Left cardiac atrium (tissue), 4 donors: ENCODE data around the gene TAS2R43. TPM values are rescaled to one million over a fixed set of nuclear protein-coding genes. Genes with fewer than 3 reads are reported as not detected.
"Not testable (repeated sequence)": the region's sequence is repeated elsewhere in the genome, so short reads cannot be mapped to it uniquely, and the experiment has no call there.

Experiments
- ATAC-seq, 2 donors: fragments of 200-7000 bp; cut with Tn5 transposase; one replicate each; pipeline ENCODE4 v1.9.1; 2020; ENCODE audit warnings: mild to moderate bottlenecking in 2 of 2, moderate library complexity in 2 of 2
- DNase-seq: peaks from one replicate; pipeline ENCODE4 v3.0.0-alpha.2; 2020
- intact Hi-C, 2 donors: fragments of 100-400 bp; cut with DNase I; formaldehyde crosslinking; loops; one replicate each; pipeline versions ENCODE4 v1.14.1 to v1.15.1; 2022 to 2023
- total RNA-seq, 2 donors: library from RNA; stranded (reverse); fragmentation: NEBNext Ultra II Directional; extraction: Animal tissue kit (Norgen Biotek cat#: 25700); gene quantifications; one replicate each; pipeline ENCODE4 v1.2.1, GENCODE V29; 2021
- donor health status: DM: no; HTN: yes; CAD: no.
- donor health status: DM: no; HTN: yes; CAD: no; lungs with severe emphysema.
- donor health status: DM: yes; HTN: yes; CAD: no.
- donor health status: Dilated cardiomyopathy.

The TAS2R43 gene
- total RNA-seq, 2 donors from 2014 or later: not detected

- no peak for DNase-seq
- intact Hi-C loops: no loop called here
- ATAC-seq: peak; percentile 34 to 51
These were observed 22.2 kb downstream of the TAS2R43 start for GRCh38 chr12:11069854-11070365.

DNA sequence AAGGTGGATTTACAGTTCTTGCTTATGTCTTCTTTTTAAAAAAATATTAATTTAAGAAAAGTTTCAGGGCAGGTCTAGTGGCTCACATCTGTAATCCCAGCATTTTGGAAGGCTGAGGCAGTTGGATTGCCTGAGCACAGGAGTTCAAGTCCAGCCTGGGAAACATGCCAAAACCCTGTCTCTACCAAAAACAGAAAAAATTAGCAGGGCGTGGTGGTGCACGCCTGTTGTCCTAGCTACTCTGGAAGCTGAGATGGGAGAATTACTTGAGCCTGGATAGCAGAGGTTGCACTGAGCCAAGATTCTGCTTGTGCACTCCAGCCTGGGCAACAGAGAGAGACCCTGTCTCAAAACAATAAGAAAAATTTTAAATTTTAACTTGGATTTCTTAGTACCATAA, 24.6 kb downstream of the TAS2R43 start:
- intact Hi-C loops: no loop called here
- ATAC-seq: peak; percentile 34 to 86
- DNase-seq: peak; percentile 34

DNA sequence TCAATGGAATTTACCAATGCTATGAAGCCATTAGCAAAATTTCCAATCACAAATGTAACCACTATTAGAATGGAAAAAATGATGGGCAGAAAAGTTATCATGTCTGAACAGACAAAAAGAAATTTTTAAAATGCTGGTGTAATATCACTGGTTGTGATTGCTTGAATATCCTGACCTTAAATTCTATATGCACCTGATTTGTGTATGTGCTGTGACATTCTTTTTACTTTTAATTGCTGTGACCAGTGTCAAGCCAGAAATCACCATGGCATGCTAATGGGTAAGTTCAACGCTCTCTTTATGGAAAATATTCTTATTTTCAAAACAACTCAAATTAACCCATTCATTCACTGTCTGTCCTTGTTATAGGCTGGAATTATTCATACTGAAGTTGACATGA, 29.9 kb downstream of the TAS2R43 start, which contains the start of gene TAS2R46:
TAS2R46 (minus strand) TSS at position 101 of the 400 bp plus-strand sequence; CDS start at position 101, 0 bp downstream.
- intact Hi-C loops: not testable (repeated sequence)

GRCh38 chr12:11059784-11060183, 32.3 kb downstream of the TAS2R43 start:
- intact Hi-C loops: no loop called here
- DNase-seq (no peak), ATAC-seq (no peak)

More for the DNA sequence above, 29.9 kb downstream of the TAS2R43 start, which contains the start of gene TAS2R46:
- ATAC-seq, DNase-seq: not testable (repeated sequence)

DNA sequence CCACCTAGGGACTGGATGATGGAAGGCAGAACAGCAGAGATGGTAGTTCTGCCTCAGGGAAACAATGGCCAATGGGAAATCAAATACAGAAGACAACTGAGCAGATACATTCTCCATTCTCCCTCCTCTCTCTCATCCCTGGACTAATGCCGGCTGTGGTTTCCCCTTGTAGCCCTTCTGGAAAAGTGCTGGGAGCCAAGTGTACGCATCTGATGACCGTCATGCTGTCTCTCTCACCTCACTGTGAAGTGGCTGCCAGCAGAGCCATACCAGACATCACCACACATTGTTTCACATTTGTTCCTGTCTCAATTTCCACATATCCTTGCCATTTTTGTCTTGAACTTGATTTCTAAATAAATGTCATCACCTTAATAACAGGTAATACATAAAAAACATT, 33.1 kb downstream of the TAS2R43 start:
- DNase-seq: peak; percentile 55
- ATAC-seq: peak; percentile 82 to 90
- intact Hi-C loops: no loop called here

- intact Hi-C loops: no loop called here
- ATAC-seq (no peak), DNase-seq (no peak)
These were observed 36.8 kb downstream of the TAS2R43 start for GRCh38 chr12:11055306-11055705.

DNA sequence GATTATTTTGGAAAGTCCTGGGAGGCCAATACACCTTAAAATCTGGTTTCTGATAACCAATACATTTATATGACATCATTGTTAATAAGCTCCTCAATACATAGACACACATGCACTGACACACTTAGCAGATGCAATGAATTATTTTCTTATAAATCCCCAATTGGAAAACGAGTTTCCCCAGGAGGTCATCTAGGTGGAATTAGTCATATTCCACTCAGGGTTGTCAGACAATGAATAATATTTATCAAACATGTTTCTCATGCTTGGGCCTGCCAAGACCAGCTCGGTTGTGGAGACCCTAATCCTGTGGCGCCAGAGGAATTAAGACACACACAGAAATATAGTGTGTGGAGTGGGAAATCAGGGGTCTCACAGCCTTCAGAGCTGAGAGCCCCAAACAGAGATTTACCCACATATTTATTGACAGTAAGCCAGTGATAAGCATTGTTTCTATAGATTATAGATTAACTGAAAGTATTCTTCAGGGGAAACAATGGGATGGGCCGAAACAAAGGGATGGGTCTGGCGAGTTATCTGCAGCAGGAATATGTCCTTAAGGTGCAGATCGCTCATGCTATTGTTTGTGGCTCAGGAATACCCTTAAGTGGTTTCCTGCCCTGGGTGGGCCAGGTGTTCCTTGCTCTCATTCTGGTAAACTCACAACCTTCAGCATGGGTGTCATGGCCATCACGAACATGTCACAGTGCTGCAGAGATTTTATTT, 42.1 kb downstream of the TAS2R43 start:
- DNase-seq, intact Hi-C loops: not testable (repeated sequence)

DNA sequence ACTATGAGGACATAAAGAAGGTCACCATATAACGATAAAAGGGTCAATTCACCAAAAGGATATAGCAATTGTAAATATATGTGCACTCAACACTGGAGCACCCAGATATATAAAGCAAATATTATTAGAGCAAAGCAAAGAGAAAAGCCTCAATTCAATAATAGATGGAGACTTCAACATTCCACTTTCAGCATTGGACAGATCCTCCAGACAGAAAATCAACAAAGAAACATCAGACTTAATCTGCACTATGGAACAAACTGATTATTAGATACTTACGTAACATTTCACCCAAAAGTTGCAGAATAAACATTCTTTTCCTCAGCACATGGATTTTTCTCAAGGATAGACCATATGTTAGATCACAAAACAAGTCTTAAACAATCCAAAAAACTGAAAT, 50.7 kb downstream of the TAS2R43 start:
- intact Hi-C loops, DNase-seq, ATAC-seq: not testable (repeated sequence)

More for the DNA sequence above, 42.1 kb downstream of the TAS2R43 start:
- not testable (repeated sequence) for ATAC-seq

Other genes starting within 250 kb of the TAS2R43 start
- gene PRR4, start 242.8 kb downstream of the TAS2R43 start, total RNA-seq: 1 to 10 TPM in 1 of 2 donors, under 1 TPM in 1; 0.29 to 2.0 TPM
- gene PRH1, start 208.1 kb downstream of the TAS2R43 start, total RNA-seq: 1 to 10 TPM; 3.2 to 9.1 TPM
- under 1 TPM; 0.41 to 0.44 TPM for gene TAS2R13, start 182.8 kb downstream of the TAS2R43 start, total RNA-seq
- not detected for gene PRH2, start 163.1 kb downstream of the TAS2R43 start, total RNA-seq
- gene TAS2R14, start 153.1 kb downstream of the TAS2R43 start, total RNA-seq: under 1 TPM; 0.88 to 0.94 TPM
- under 1 TPM; 0.29 to 0.84 TPM for gene TAS2R50, start 105.4 kb downstream of the TAS2R43 start, total RNA-seq
- under 1 TPM; 0.27 to 0.94 TPM for gene TAS2R20, start 94.0 kb downstream of the TAS2R43 start, total RNA-seq
- 1 to 10 TPM; 1.2 TPM for gene TAS2R19, start 69.7 kb downstream of the TAS2R43 start, total RNA-seq
- 1 to 10 TPM in 1 of 2 donors, under 1 TPM in 1; 0.68 to 1.3 TPM for gene TAS2R31, start 60.9 kb downstream of the TAS2R43 start, total RNA-seq
- gene TAS2R46, start 30.0 kb downstream of the TAS2R43 start, total RNA-seq: under 1 TPM; 0.50 to 0.81 TPM
- 1 to 10 TPM in 1 of 2 donors, under 1 TPM in 1; 0.97 to 1.5 TPM for gene TAS2R30, start 42.3 kb upstream of the TAS2R43 start, total RNA-seq
- 10 to 100 TPM; 14.1 to 18.1 TPM for gene SMIM10L1, start 78.9 kb upstream of the TAS2R43 start, total RNA-seq
- gene TAS2R42, start 94.6 kb upstream of the TAS2R43 start, total RNA-seq: not detected
- not detected for gene PRB3, start 177.4 kb upstream of the TAS2R43 start, total RNA-seq
- not detected for gene PRB4, start 218.1 kb upstream of the TAS2R43 start, total RNA-seq